GM13977 (cell line): ENCODE results near the gene CFHR1.
A peak's percentile ranks its signal among the peaks of the same experiment; 100 is the strongest.
"Not testable (repeated sequence)": the region's sequence is repeated elsewhere in the genome, so short reads cannot be mapped to it uniquely, and the experiment has no call there.

Experiments used
- DNase-seq: peaks from one replicate; pipeline ENCODE4 v3.0.0; 2012; ENCODE audit warnings: low spot score
- CTCF ChIP-seq: IDR thresholded peaks from 2 replicates; pipeline ENCODE4 v1.5.1; 2012; ENCODE audit warnings: mild to moderate bottlenecking, control low read depth; ENCODE audit not compliant: insufficient read depth; ENCODE audit errors: extremely low read depth, missing control alignments
- in situ Hi-C: fragments of 300-500 bp; cut with MboI; formaldehyde crosslinking; loops from one replicate; pipeline ENCODE4 v1.12.0; 2022; ENCODE audit warnings: low sequenced_read_pairs, low pct_unique_long_range_greater_than_20kb, mixed read lengths, inconsistent platforms; ENCODE audit not compliant: unreplicated experiment

Gene CFHR1

GRCh38 chr1:196797891-196798290 is 21.6 kb upstream of the CFHR1 start:
- in situ Hi-C loops = no loop called here
- DNase-seq = no peak
- no peak for TF ChIP-seq CTCF

- in situ Hi-C loops = not testable (repeated sequence)
Observed at GRCh38 chr1:196801920-196802319, 17.6 kb upstream of the CFHR1 start.

GRCh38 chr1:196808529-196809235 is 10.8 kb upstream of the CFHR1 start:
- in situ Hi-C loops = no loop called here
- DNase-seq = no peak
- no peak for TF ChIP-seq CTCF

More at GRCh38 chr1:196801920-196802319, 17.6 kb upstream of the CFHR1 start:
- not testable (repeated sequence) for DNase-seq

GRCh38 chr1:196817442-196817841 is 2.1 kb upstream of the CFHR1 start:
- in situ Hi-C loops, DNase-seq: not testable (repeated sequence)

- TF ChIP-seq CTCF = peak; percentile 48
- in situ Hi-C loops = not testable (repeated sequence)
- DNase-seq = peak; percentile 39
Observed at GRCh38 chr1:196827860-196828259, 8.3 kb downstream of the CFHR1 start.

GRCh38 chr1:196849613-196850492 is 30.3 kb downstream of the CFHR1 start:
- DNase-seq, in situ Hi-C loops: not testable (repeated sequence)

GRCh38 chr1:196856053-196856452 is 36.5 kb downstream of the CFHR1 start:
- TF ChIP-seq CTCF = no peak
- DNase-seq = no peak
- in situ Hi-C loops = no loop called here

- TF ChIP-seq CTCF = no peak
- in situ Hi-C loops = no loop called here
- DNase-seq = no peak
Observed at GRCh38 chr1:196857188-196857587, 37.7 kb downstream of the CFHR1 start.
